Trophoblast cell (in vitro differentiated cells and primary cell): ENCODE measurements around the gene FYB1.

ENCODE experiments used
- DNase-seq, 2 donors: peaks; one replicate each; pipeline ENCODE4 v3.0.0-alpha.2; 2016
- H2AFZ ChIP-seq: 2 replicates; pipeline ENCODE4 v1.6.1; 2013; ENCODE audit warnings: low read length, moderate library complexity, mild to moderate bottlenecking; ENCODE audit not compliant: insufficient read depth, poor library complexity
- H2AK5ac ChIP-seq: 2 replicates; pipeline ENCODE4 v1.6.1; 2013; ENCODE audit warnings: mild to moderate bottlenecking, low read length
- H2BK120ac ChIP-seq: 2 replicates; pipeline ENCODE4 v1.6.1; 2013; ENCODE audit warnings: low read length, mild to moderate bottlenecking, moderate library complexity; ENCODE audit not compliant: insufficient read depth, poor library complexity
- H2BK12ac ChIP-seq: 2 replicates; pipeline ENCODE4 v1.6.1; 2013; ENCODE audit warnings: mild to moderate bottlenecking, low read length, moderate library complexity
- H2BK5ac ChIP-seq: 2 replicates; pipeline ENCODE4 v1.6.1; 2013; ENCODE audit warnings: low read length, low read depth, moderate library complexity, mild to moderate bottlenecking; ENCODE audit not compliant: poor library complexity
- H3K14ac ChIP-seq: 2 replicates; pipeline ENCODE4 v1.6.1; 2013; ENCODE audit warnings: mild to moderate bottlenecking, low read length
- H3K18ac ChIP-seq: 2 replicates; pipeline ENCODE4 v1.6.1; 2013; ENCODE audit warnings: mild to moderate bottlenecking, low read length
- H3K23ac ChIP-seq: 2 replicates; pipeline ENCODE4 v1.6.1; 2013; ENCODE audit warnings: low read length
- H3K27ac ChIP-seq: 2 replicates; pipeline ENCODE4 v1.5.1; 2013; ENCODE audit warnings: low read depth, mild to moderate bottlenecking, inconsistent platforms, low read length, moderate library complexity
- H3K27me3 ChIP-seq: 2 replicates; pipeline ENCODE4 v1.6.1; 2013; ENCODE audit warnings: inconsistent platforms, mild to moderate bottlenecking, low read length, moderate library complexity; ENCODE audit not compliant: insufficient read depth
- H3K36me3 ChIP-seq, 2 experiments: 1 replicate in 1 of 2; 2 replicates in 1 of 2; pipeline ENCODE4 v1.6.1; 2013; ENCODE audit warnings: low read length in 2 of 2, mild to moderate bottlenecking in 2 of 2, moderate library complexity in 1 of 2; ENCODE audit not compliant: insufficient read depth in 2 of 2, control insufficient read depth in 1 of 2
- H3K4ac ChIP-seq: 2 replicates; pipeline ENCODE4 v1.6.1; 2013; ENCODE audit warnings: low read depth, mild to moderate bottlenecking, low read length, moderate library complexity
- H3K4me1 ChIP-seq, 2 experiments: 1 replicate in 1 of 2; 2 replicates in 1 of 2; pipeline ENCODE4 v1.6.1; 2013; ENCODE audit warnings: low read length in 2 of 2, mild to moderate bottlenecking in 2 of 2, moderate library complexity in 1 of 2; ENCODE audit not compliant: insufficient read depth in 2 of 2, control insufficient read depth in 1 of 2
- H3K4me2 ChIP-seq: 2 replicates; pipeline ENCODE4 v1.6.1; 2013; ENCODE audit warnings: inconsistent platforms, mild to moderate bottlenecking, low read length, moderate library complexity
- H3K4me3 ChIP-seq: 2 replicates; pipeline ENCODE4 v1.5.1; 2013; ENCODE audit warnings: mild to moderate bottlenecking, low read depth, low read length, inconsistent platforms
- H3K79me1 ChIP-seq: one replicate; pipeline ENCODE4 v1.6.1; 2013; ENCODE audit warnings: low read length
- H3K79me2 ChIP-seq: 2 replicates; pipeline ENCODE4 v1.6.1; 2013; ENCODE audit warnings: low read length, mild to moderate bottlenecking; ENCODE audit not compliant: control insufficient read depth, insufficient read depth, poor library complexity
- H3K9ac ChIP-seq: 2 replicates; pipeline ENCODE4 v1.6.1; 2013; ENCODE audit warnings: mild to moderate bottlenecking, low read length
- H3K9me3 ChIP-seq: 2 replicates; pipeline ENCODE4 v1.6.1; 2013; ENCODE audit warnings: low read depth, mild to moderate bottlenecking, control low read depth, inconsistent platforms, low read length; ENCODE audit not compliant: insufficient read depth
- H4K12ac ChIP-seq: 2 replicates; pipeline ENCODE4 v1.6.1; 2013; ENCODE audit warnings: low read depth, mild to moderate bottlenecking, low read length, moderate library complexity
- H4K8ac ChIP-seq: 2 replicates; pipeline ENCODE4 v1.6.1; 2013; ENCODE audit warnings: low read depth, mild to moderate bottlenecking, low read length, moderate library complexity
- H4K91ac ChIP-seq: one replicate; pipeline ENCODE4 v1.6.1; 2013; ENCODE audit warnings: low read depth, mild to moderate bottlenecking, low read length, moderate library complexity
- WGBS: extraction: QIAGEN DNeasy Blood & Tissue Kit; methylation state at CpG from one replicate; pipeline ENCODE4 v1.1.7; 2013; ENCODE audit warnings: missing lambda C conversion rate; ENCODE audit not compliant: insufficient read length, insufficient coverage; ENCODE audit errors: extremely low coverage; 5-methylcytosine and 5-hydroxymethylcytosine counted together

The FYB1 gene

DNA sequence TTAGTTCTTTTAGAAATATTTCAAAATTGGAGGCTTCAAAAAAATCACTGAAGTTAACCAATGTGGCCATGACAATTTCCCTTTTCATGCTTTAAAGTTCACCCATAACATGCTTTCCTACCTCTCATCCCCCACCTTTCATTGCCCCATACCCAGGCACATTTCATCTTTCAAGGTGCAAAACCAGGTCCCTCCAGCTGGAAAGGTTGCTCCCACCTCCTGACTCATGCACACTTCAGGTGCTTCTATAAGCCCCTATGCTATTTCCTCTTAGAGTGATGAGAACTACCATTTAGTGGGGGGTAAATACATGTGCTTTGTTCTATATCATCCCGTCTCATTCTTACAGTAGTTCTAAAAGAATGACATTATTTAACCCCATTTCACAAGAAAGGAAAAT, 15.4 kb downstream of the FYB1 start:
- H3K4ac ChIP-seq, result no peak overlapping the region
- H3K23ac ChIP-seq, result no peak overlapping the region
- H3K79me2 ChIP-seq, result no peaks in the 10 kb centered on the region
- no peak overlapping the region for H2AK5ac ChIP-seq
- no peak overlapping the region for H3K4me3 ChIP-seq
- no peak overlapping the region for H3K4me2 ChIP-seq
- H2BK12ac ChIP-seq, result no peak overlapping the region
- H3K14ac ChIP-seq, result no peak overlapping the region
- H3K4me1 ChIP-seq, result no peaks in the 10 kb centered on the region
- no peaks in the 10 kb centered on the region for H3K9me3 ChIP-seq
- H3K9ac ChIP-seq, result no peak overlapping the region
- no peak overlapping the region for H2BK5ac ChIP-seq
- no peaks in the 10 kb centered on the region for H3K36me3 ChIP-seq
- no peak overlapping the region for H2BK120ac ChIP-seq
- H4K91ac ChIP-seq, result no peak overlapping the region
- WGBS, result no CpG with 5 or more reads among the region's 1 CpG
- no peak overlapping the region for H4K12ac ChIP-seq
- no peak for DNase-seq
- no peak overlapping the region for H4K8ac ChIP-seq
- no peaks in the 10 kb centered on the region for H3K27me3 ChIP-seq
- no peak overlapping the region for H3K27ac ChIP-seq
- H3K79me1 ChIP-seq, result no peaks in the 10 kb centered on the region
- H3K18ac ChIP-seq, result no peak overlapping the region
- H2AFZ ChIP-seq, result no peak overlapping the region

- Histone ChIP-seq H3K36me3 (no peaks in the 10 kb centered on the region), H3K79me1 (no peaks in the 10 kb centered on the region), H2BK5ac (no peak overlapping the region), H3K4me2 (no peak overlapping the region), H2BK12ac (no peak overlapping the region), H2BK120ac (no peak overlapping the region), H4K91ac (no peak overlapping the region), H3K9ac (no peak overlapping the region), H2AFZ (no peak overlapping the region), H3K9me3 (no peaks in the 10 kb centered on the region), H2AK5ac (no peak overlapping the region), H3K4me3 (no peak overlapping the region), H3K4me1 (no peaks in the 10 kb centered on the region), H4K8ac (no peak overlapping the region), H3K27ac (no peak overlapping the region), H3K18ac (no peak overlapping the region), H4K12ac (no peak overlapping the region), H3K14ac (no peak overlapping the region), H3K27me3 (no peaks in the 10 kb centered on the region), H3K79me2 (no peaks in the 10 kb centered on the region), H3K4ac (no peak overlapping the region), H3K23ac (no peak overlapping the region)
- no peak for DNase-seq
- WGBS, result no CpG with 5 or more reads among the region's 1 CpG
Observed at GRCh38 chr5:39203275-39203922, 16.0 kb downstream of the FYB1 start.

- H3K4me2 ChIP-seq, result no peak overlapping the region
- no peaks in the 10 kb centered on the region for H3K9me3 ChIP-seq
- H3K23ac ChIP-seq, result no peak overlapping the region
- no CpG with 5 or more reads among the region's 11 CpGs for WGBS
- H2AK5ac ChIP-seq, result no peak overlapping the region
- H2AFZ ChIP-seq, result no peak overlapping the region
- H3K36me3 ChIP-seq, result no peaks in the 10 kb centered on the region
- H4K12ac ChIP-seq, result no peak overlapping the region
- no peak overlapping the region for H4K8ac ChIP-seq
- no peak overlapping the region for H2BK12ac ChIP-seq
- H3K27ac ChIP-seq, result no peak overlapping the region
- no peak overlapping the region for H3K9ac ChIP-seq
- no peaks in the 10 kb centered on the region for H3K27me3 ChIP-seq
- H2BK120ac ChIP-seq, result no peak overlapping the region
- no peak for DNase-seq
- H3K4me3 ChIP-seq, result no peak overlapping the region
- no peaks in the 10 kb centered on the region for H3K79me1 ChIP-seq
- H3K18ac ChIP-seq, result no peak overlapping the region
- no peak overlapping the region for H2BK5ac ChIP-seq
- H3K4ac ChIP-seq, result no peak overlapping the region
- no peaks in the 10 kb centered on the region for H3K79me2 ChIP-seq
- H3K14ac ChIP-seq, result no peak overlapping the region
- no peak overlapping the region for H4K91ac ChIP-seq
- no peaks in the 10 kb centered on the region for H3K4me1 ChIP-seq
Observed at GRCh38 chr5:39202597-39203274, 16.6 kb downstream of the FYB1 start.

DNA sequence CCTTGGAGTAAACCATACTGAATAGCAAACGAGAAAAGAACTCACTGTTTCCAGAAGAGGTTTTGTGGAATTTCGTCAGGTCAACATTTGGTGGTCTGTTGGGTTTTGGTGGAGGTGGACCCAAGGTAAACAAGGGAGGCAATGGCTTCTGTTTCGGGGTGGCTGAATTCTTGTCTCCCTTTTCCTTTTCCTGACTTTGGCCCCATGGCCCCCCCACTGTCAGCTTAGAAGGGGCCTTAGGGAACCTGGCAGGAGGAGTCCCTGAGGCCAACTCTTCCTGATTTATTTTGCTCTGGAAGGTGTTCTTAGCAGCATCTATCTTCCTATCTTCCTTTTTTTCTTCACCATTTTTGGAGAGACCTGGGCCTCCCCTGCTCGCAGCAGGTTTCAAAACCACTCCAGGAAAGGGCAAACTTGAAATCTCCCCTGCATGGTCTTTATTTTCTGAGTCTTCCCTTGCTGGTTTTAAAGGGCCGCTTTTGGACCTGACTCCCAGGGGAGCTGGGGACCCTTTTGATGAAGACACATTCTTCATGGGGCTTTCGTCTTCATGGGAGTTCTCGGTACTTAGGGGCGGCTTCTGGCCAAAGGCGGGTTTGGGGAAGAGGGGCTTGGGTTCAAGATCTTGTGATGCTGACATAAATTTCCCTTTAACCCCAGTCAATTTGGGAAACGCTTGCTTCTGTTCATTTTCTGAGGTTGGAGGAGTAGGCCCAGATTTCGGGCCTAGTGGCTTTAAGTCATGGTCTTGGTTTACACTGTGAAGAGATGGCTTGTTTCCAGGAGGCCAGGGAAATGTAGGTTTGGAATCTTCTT, 17.4 kb downstream of the FYB1 start:
- no peak overlapping the region for H2AFZ ChIP-seq
- no peak overlapping the region for H2AK5ac ChIP-seq
- H3K4me1 ChIP-seq, result peaks cover 0 to 5% of the 10 kb centered on the region in 2 experiments
- no peak overlapping the region for H4K12ac ChIP-seq
- no CpG with 5 or more reads among the region's 11 CpGs for WGBS
- H3K4me2 ChIP-seq, result no peak overlapping the region
- no peak overlapping the region for H3K18ac ChIP-seq
- no peak overlapping the region for H2BK5ac ChIP-seq
- H3K79me1 ChIP-seq, result peaks cover 2% of the 10 kb centered on the region
- no peak overlapping the region for H4K91ac ChIP-seq
- H3K23ac ChIP-seq, result no peak overlapping the region
- H3K4me3 ChIP-seq, result no peak overlapping the region
- no peak overlapping the region for H3K4ac ChIP-seq
- no peaks in the 10 kb centered on the region for H3K79me2 ChIP-seq
- H3K36me3 ChIP-seq, result no peaks in the 10 kb centered on the region
- no peak overlapping the region for H2BK12ac ChIP-seq
- no peak overlapping the region for H3K27ac ChIP-seq
- no peak overlapping the region for H3K9ac ChIP-seq
- no peak overlapping the region for H3K14ac ChIP-seq
- H3K9me3 ChIP-seq, result no peaks in the 10 kb centered on the region
- H4K8ac ChIP-seq, result no peak overlapping the region
- DNase-seq, result no peak
- no peaks in the 10 kb centered on the region for H3K27me3 ChIP-seq
- H2BK120ac ChIP-seq, result no peak overlapping the region
